K562 (cell line): Measurements from ENCODE around the gene KRTAP2-4. TPM values are rescaled to one million over a fixed set of nuclear protein-coding genes. Genes with fewer than 3 reads are reported as not detected.

Experiments used
- ATAC-seq: fragments of 200-7000 bp; cut with Tn5 transposase; 3 replicates; pipeline ENCODE4 v1.9.1; 2020; ENCODE audit warnings: moderate library complexity
- BruUV-seq: library from RNA; stranded (reverse); fragments of 400-500 nt; replicated peaks from 2 replicates; lab custom pipeline; 2021; lab: Mats Ljungman, UMichigan
- CTCF ChIA-PET: fragments of 300-600 bp; formaldehyde crosslinking; extraction: SDS; loops from one replicate; lab custom pipeline; 2021; ENCODE audit warnings: low intra/inter-chr PET ratio; lab: Yijun Ruan, JAX
- POLR2A ChIA-PET: fragments of 300-600, 350-650 bp; sonication (Branson Sonifier 250); formaldehyde crosslinking; extraction: SDS; loops from one replicate; lab custom pipeline; 2021; ENCODE audit warnings: antibody characterized with exemption, inconsistent platforms; lab: Yijun Ruan, JAX
- DNase-seq, 4 experiments: peaks; one replicate each; pipeline versions ENCODE4 v3.0.0 to v3.0.0-alpha.2; 2011 to 2018; ENCODE audit warnings: low spot score in 3 of 4, mixed read lengths in 3 of 4; ENCODE audit errors: extremely low read depth in 1 of 4
- FAIRE-seq: peaks from 2 replicates; lab custom pipeline; 2011; peaks lifted over from hg19 to GRCh38; lab: Jason Lieb, UNC
- H2AFZ ChIP-seq: 2 replicates; pipeline ENCODE4 v1.6.0; 2011; ENCODE audit warnings: low read depth, low read length, control low read depth, inconsistent platforms
- H3K27ac ChIP-seq: fragments of 200-600 bp; 3 replicates; pipeline ENCODE4 v1.8.0; 2011; ENCODE audit warnings: low read depth, mild to moderate bottlenecking, control low read depth, inconsistent platforms, low read length, moderate library complexity, mixed read lengths; ENCODE audit errors: extremely low read depth
- H3K27me3 ChIP-seq, 2 experiments: fragments of 300-600 bp in 1 of 2; 2 replicates in 1 of 2; 3 replicates in 1 of 2; pipeline versions ENCODE4 v1.6.0 to v1.8.0; 2011; ENCODE audit warnings: inconsistent platforms in 2 of 2, low read length in 2 of 2, mild to moderate bottlenecking in 1 of 2, mixed read lengths in 1 of 2, moderate library complexity in 1 of 2; ENCODE audit not compliant: control insufficient read depth in 2 of 2, insufficient read depth in 2 of 2
- H3K36me3 ChIP-seq: fragments of 300-600 bp; 3 replicates; pipeline ENCODE4 v1.8.0; 2011; ENCODE audit warnings: mild to moderate bottlenecking, low read length, inconsistent platforms; ENCODE audit not compliant: control insufficient read depth, insufficient read depth
- H3K4me1 ChIP-seq, 2 experiments: fragments of 200-600 bp in 1 of 2; replicated peaks in 1 of 2; 2 replicates in 1 of 2; 3 replicates in 1 of 2; pipeline versions ENCODE4 v1.5.1 to v1.8.0; 2011; ENCODE audit warnings: inconsistent platforms in 2 of 2, low read length in 2 of 2, mild to moderate bottlenecking in 1 of 2, mixed read lengths in 1 of 2, moderate library complexity in 1 of 2; ENCODE audit not compliant: control insufficient read depth in 2 of 2, insufficient read depth in 2 of 2
- H3K4me2 ChIP-seq: 2 replicates; pipeline ENCODE4 v1.6.1; 2011; ENCODE audit warnings: low read length, control low read depth, inconsistent platforms, mixed read lengths; ENCODE audit not compliant: insufficient read depth
- H3K4me3 ChIP-seq: fragments of 200-600 bp; sonication (generic), shearing (Covaris generic); 2 replicates; pipeline ENCODE4 v1.5.1; 2016; ENCODE audit warnings: control low read depth, inconsistent platforms
- H3K79me2 ChIP-seq: fragments of 200-600 bp; 3 replicates; pipeline ENCODE4 v1.8.0; 2011; ENCODE audit warnings: low read length, inconsistent platforms; ENCODE audit not compliant: control insufficient read depth, insufficient read depth
- H3K9ac ChIP-seq, 2 experiments: 2 replicates each; pipeline versions ENCODE4 v1.6.0 to v1.6.1; 2011; ENCODE audit warnings: low read depth in 2 of 2, low read length in 2 of 2, control low read depth in 1 of 2, inconsistent platforms in 1 of 2, mild to moderate bottlenecking in 1 of 2, mixed read lengths in 1 of 2; ENCODE audit not compliant: insufficient read depth in 1 of 2
- H3K9me1 ChIP-seq: one replicate; pipeline ENCODE4 v1.6.0; 2011; ENCODE audit warnings: inconsistent platforms, mild to moderate bottlenecking, low read length, moderate library complexity; ENCODE audit not compliant: control insufficient read depth, insufficient read depth
- H3K9me3 ChIP-seq: replicated peaks from 2 replicates; pipeline ENCODE4 v1.5.1; 2011; ENCODE audit warnings: low read depth, low read length, inconsistent platforms; ENCODE audit not compliant: control insufficient read depth, insufficient read depth
- H4K20me1 ChIP-seq: replicated peaks from 2 replicates; pipeline ENCODE4 v1.6.1; 2011; ENCODE audit warnings: low read length, inconsistent platforms, mixed read lengths; ENCODE audit not compliant: control insufficient read depth, insufficient read depth
- ATF3 ChIP-seq, 2 experiments: fragments of 450-650 bp in 1 of 2; sonication (generic) in 1 of 2; formaldehyde crosslinking in 1 of 2; IDR thresholded peaks in 1 of 2; conservative IDR thresholded peaks in 1 of 2; 2 replicates each; pipeline versions ENCODE4 v1.6.1 to v1.8.1; 2016 to 2023; ENCODE audit warnings: mild to moderate bottlenecking in 2 of 2, moderate library complexity in 2 of 2, inconsistent platforms in 1 of 2, missing genetic modification reagents in 1 of 2
- E2F6 ChIP-seq, 2 experiments: IDR thresholded peaks; 2 replicates each; pipeline ENCODE4 v1.6.1; 2011; ENCODE audit warnings: borderline replicate concordance in 1 of 2, control low read depth in 1 of 2, low read depth in 1 of 2, low read length in 1 of 2, mild to moderate bottlenecking in 1 of 2, mixed read lengths in 1 of 2, moderate library complexity in 1 of 2; ENCODE audit not compliant: insufficient read depth in 1 of 2, insufficient read length in 1 of 2, poor library complexity in 1 of 2, severe bottlenecking in 1 of 2; ENCODE audit errors: extremely low read depth in 1 of 2
- GTF2F1 ChIP-seq: IDR thresholded peaks from 2 replicates; pipeline ENCODE4 v1.6.1; 2011; ENCODE audit warnings: low read depth, low read length, improper control_type of control experiment
- KDM2B ChIP-seq: fragments of 250-450 bp; sonication (Bioruptor Pico); IDR thresholded peaks from 2 replicates; pipeline ENCODE4 v1.8.0; 2021; ENCODE audit warnings: mild to moderate bottlenecking, moderate library complexity
- MTA3 ChIP-seq: fragments of 450-650 bp; formaldehyde crosslinking; IDR thresholded peaks from 2 replicates; pipeline ENCODE4 v1.6.1; 2017; ENCODE audit warnings: mild to moderate bottlenecking, borderline replicate concordance
- NCOA4 ChIP-seq: fragments of 450-650 bp; IDR thresholded peaks from 2 replicates; pipeline ENCODE4 v1.6.1; 2018; ENCODE audit warnings: mild to moderate bottlenecking; ENCODE audit not compliant: partially characterized antibody
- SIN3A ChIP-seq, 2 experiments: fragments of 150-350 bp in 1 of 2; IDR thresholded peaks; 2 replicates each; pipeline ENCODE4 v1.6.1; 2011 to 2016; ENCODE audit warnings: borderline replicate concordance in 2 of 2, low read depth in 2 of 2, low read length in 2 of 2, mild to moderate bottlenecking in 2 of 2, moderate library complexity in 2 of 2; ENCODE audit not compliant: control insufficient read depth in 1 of 2
- TAL1 ChIP-seq: fragments of 450-650 bp; IDR thresholded peaks from 2 replicates; pipeline ENCODE4 v1.6.1; 2016; ENCODE audit warnings: mild to moderate bottlenecking
- ZNF140 ChIP-seq: fragments of 250-450 bp; sonication (Bioruptor Pico); IDR thresholded peaks from 2 replicates; pipeline ENCODE4 v1.8.0; 2021; ENCODE audit warnings: moderate library complexity, mild to moderate bottlenecking, inconsistent platforms
- ZNF143 ChIP-seq: sonication (generic); formaldehyde crosslinking; IDR thresholded peaks from 2 replicates; pipeline ENCODE4 v1.9.0; 2022; ENCODE audit warnings: mild to moderate bottlenecking, missing genetic modification reagents
- ZNF197 ChIP-seq: fragments of 200-800 bp; sonication (Bioruptor generic); IDR thresholded peaks from 2 replicates; pipeline ENCODE4 v1.6.1; 2016; ENCODE audit warnings: low read depth, missing genetic modification characterization, missing compliant biosample characterization
- ZNF217 ChIP-seq: sonication (generic); formaldehyde crosslinking; IDR thresholded peaks from 2 replicates; pipeline ENCODE4 v1.8.0; 2022; ENCODE audit warnings: mild to moderate bottlenecking, missing genetic modification reagents
- ZNF655 ChIP-seq: fragments of 250-450 bp; sonication (Bioruptor Pico); IDR thresholded peaks from 2 replicates; pipeline ENCODE4 v1.5.0; 2021
- ZNF780A ChIP-seq: fragments of 250-450 bp; sonication (Bioruptor Pico); IDR thresholded peaks from 2 replicates; pipeline ENCODE4 v1.5.0; 2021; ENCODE audit warnings: mild to moderate bottlenecking
- WGBS: fragments of 100-300 bp; shearing (Covaris generic); methylation state at CpG from one replicate; pipeline ENCODE4 v1.1.6; 2016; ENCODE audit warnings: low coverage, mixed read lengths; ENCODE audit not compliant: insufficient coverage; ENCODE audit errors: missing lambda C conversion rate; 5-methylcytosine and 5-hydroxymethylcytosine counted together
- in situ Hi-C: fragments of 300-500 bp; cut with MboI; formaldehyde crosslinking; loops from 4 replicates; pipeline ENCODE4 v1.15.0; 2018; ENCODE audit warnings: inconsistent platforms, mixed read lengths
- intact Hi-C: fragments of 100-400 bp; cut with micrococcal nuclease; formaldehyde crosslinking; loops from 2 replicates; pipeline ENCODE4 v1.14.2; 2022
- polyA plus RNA-seq, 8 experiments: library from polyadenylated mRNA; depleted of rRNA in 4 of 8; stranded (reverse) in 5 of 8; unstranded in 3 of 8; fragments of >200 nt; fragmentation: Nextera tagmentation in 2 of 8; fragmentation: Illumina TruSeq in 1 of 8; extraction: Ambion mirVana in 2 of 8; extraction: Trizol in 1 of 8; gene quantifications; 2 replicates each; pipeline versions ENCODE4 v1.2.1 to v1.2.3, GENCODE V29; 2011 to 2014; ENCODE audit warnings: inconsistent platforms in 1 of 8, missing spikeins in 1 of 8
- total RNA-seq, 7 experiments: library from RNA; depleted of rRNA in 6 of 7; stranded (reverse); fragments of >200 nt in 6 of 7; fragmentation: Illumina TruSeq in 2 of 7; extraction: Trizol in 2 of 7; gene quantifications; 2 replicates each; pipeline versions ENCODE4 v1.2.1 to v1.2.3, GENCODE V29; 2011 to 2021; ENCODE audit warnings: low replicate concordance in 1 of 7

Gene KRTAP2-4
- total and polyA plus RNA-seq, 9 of the 15 experiments (the other 6 are each of a cell fraction or from before 2014, with no cell fraction given): not detected

- H4K20me1 ChIP-seq: no peaks in the 10 kb centered on the region
- ChIA-PET POLR2A (interaction anchor here (0.9 kb wide), 1 partner anchor 151 kb away, joined by 4 read pairs; no protein-coding TSS in a partner anchor), CTCF (no interaction called here)
- H2AFZ ChIP-seq: no peak within 1 kb of the TSS
- H3K4me3 ChIP-seq: no peak within 1 kb of the TSS
- BruUV-seq: no TSS peak
- TF ChIP-seq KDM2B (CRISPR knock-in tag): no peak
- no peak for TF ChIP-seq ZNF197 (CRISPR knock-in tag)
- no peak for TF ChIP-seq ATF3 (IDR thresholded peaks at IDR 0.05)
- no peak for TF ChIP-seq ATF3 (CRISPR knock-in tag; conservative IDR thresholded peaks at IDR 0.05)
- TF ChIP-seq NCOA4: no peak
- TF ChIP-seq TAL1: no peak
- no peak for TF ChIP-seq ZNF780A (CRISPR knock-in tag)
- TF ChIP-seq MTA3: no peak
- TF ChIP-seq SIN3A (IDR thresholded peaks at IDR 0.05; ENCODE audit: borderline replicate concordance in 2 of 2, control insufficient read depth in 1 of 2, low read depth in 2 of 2, low read length in 2 of 2): no peak
- no peak for TF ChIP-seq ZNF217
- no peak for TF ChIP-seq ZNF143 (CRISPR knock-in tag)
- TF ChIP-seq E2F6 (IDR thresholded peaks at IDR 0.05; ENCODE audit: borderline replicate concordance in 1 of 2, extremely low read depth in 1 of 2, insufficient read depth in 1 of 2, insufficient read length in 1 of 2, low read depth in 1 of 2, low read length in 1 of 2, poor library complexity in 1 of 2, severe bottlenecking in 1 of 2): no peak
- TF ChIP-seq GTF2F1: no peak
- no peak for TF ChIP-seq ZNF655
- no peak for TF ChIP-seq ZNF140 (CRISPR knock-in tag)
- H3K9me1 ChIP-seq: no peaks in the 10 kb centered on the region
- intact Hi-C loops: no loop called here
- no peaks in the 10 kb centered on the region for H3K79me2 ChIP-seq
- no peak within 1 kb of the TSS for H3K9ac ChIP-seq
- no peak within 1 kb of the TSS for H3K27ac ChIP-seq
- 3% methylated on average over 6 of the region's 10 CpGs for WGBS
- no peaks in the 10 kb centered on the region for H3K9me3 ChIP-seq
- H3K36me3 ChIP-seq: no peaks in the 10 kb centered on the region
- FAIRE-seq (no peak), DNase-seq (no peak), ATAC-seq (no peak)
- H3K4me1 ChIP-seq: no peaks in the 10 kb centered on the region
- in situ Hi-C loops: no loop called here
- H3K4me2 ChIP-seq: no peak within 1 kb of the TSS
- H3K27me3 ChIP-seq: 0 out of 5 replicates have a peak, but pooled peaks cover 0 to 4% of the 10 kb centered on the region in 2 experiments
These were observed 36.0 kb upstream of the KRTAP2-4 start, which contains the start of gene KRTAP4-16 for GRCh38 chr17:41101586-41102259. Gene KRTAP4-16, minus strand, starts transcription at chr17:41102209. Its CDS starts 0 bp downstream, at chr17:41102209.
